MM.1S (cell line): ENCODE measurements around the gene ZNF718.
"Not testable (repeated sequence)": the region's sequence is repeated elsewhere in the genome, so short reads cannot be mapped to it uniquely, and the experiment has no call there.

Experiments used
- DNase-seq: peaks from one replicate; pipeline ENCODE4 v3.0.0-alpha.2; 2015
- H2AFZ ChIP-seq: fragments of 300-600 bp; sonication (generic); 2 replicates; pipeline ENCODE4 v1.6.0; 2016; ENCODE audit warnings: antibody characterized with exemption, low read length
- H3F3A ChIP-seq: fragments of 300-600 bp; sonication (generic); 2 replicates; pipeline ENCODE4 v1.6.1; 2016; ENCODE audit warnings: mild to moderate bottlenecking, antibody characterized with exemption, low read length, moderate library complexity, mixed read lengths; ENCODE audit not compliant: insufficient read depth
- H3K27ac ChIP-seq: fragments of 300-600 bp; sonication (generic); 2 replicates; pipeline ENCODE4 v1.5.1; 2016; ENCODE audit warnings: mild to moderate bottlenecking, low read length
- H3K27me3 ChIP-seq: fragments of 300-600 bp; sonication (generic); replicated peaks from 2 replicates; pipeline ENCODE4 v1.6.0; 2016; ENCODE audit warnings: low read length; ENCODE audit not compliant: insufficient read depth
- H3K36me3 ChIP-seq: fragments of 300-600 bp; sonication (generic); replicated peaks from 2 replicates; pipeline ENCODE4 v1.6.1; 2016; ENCODE audit warnings: mild to moderate bottlenecking, low read length, mixed read lengths; ENCODE audit not compliant: insufficient read depth
- H3K4me1 ChIP-seq: fragments of 300-600 bp; sonication (generic); 2 replicates; pipeline ENCODE4 v1.6.1; 2016; ENCODE audit warnings: low read length, mixed read lengths
- H3K4me2 ChIP-seq: fragments of 300-600 bp; sonication (generic); 2 replicates; pipeline ENCODE4 v1.6.0; 2016; ENCODE audit warnings: low read depth, low read length
- H3K4me3 ChIP-seq: fragments of 300-600 bp; sonication (generic); 2 replicates; pipeline ENCODE4 v1.5.1; 2016; ENCODE audit warnings: low read length, mixed read lengths
- H3K79me2 ChIP-seq: fragments of 300-600 bp; sonication (generic); 2 replicates; pipeline ENCODE4 v1.6.1; 2016; ENCODE audit warnings: mixed run types, low read length, mixed read lengths
- H3K9ac ChIP-seq: fragments of 300-600 bp; sonication (generic); 2 replicates; pipeline ENCODE4 v1.6.1; 2016; ENCODE audit warnings: low read length, mixed read lengths
- H3K9me2 ChIP-seq: fragments of 300-600 bp; sonication (generic); replicated peaks from 2 replicates; pipeline ENCODE4 v1.6.1; 2016; ENCODE audit warnings: mild to moderate bottlenecking, low read length, mixed read lengths; ENCODE audit not compliant: insufficient read depth
- H3K9me3 ChIP-seq: fragments of 300-600 bp; sonication (generic); replicated peaks from 2 replicates; pipeline ENCODE4 v1.6.1; 2016; ENCODE audit warnings: mild to moderate bottlenecking, low read length, mixed read lengths; ENCODE audit not compliant: insufficient read depth
- H4K20me1 ChIP-seq: fragments of 300-600 bp; sonication (generic); 2 replicates; pipeline ENCODE4 v1.6.1; 2016; ENCODE audit warnings: mild to moderate bottlenecking, low read length, moderate library complexity, mixed read lengths; ENCODE audit not compliant: insufficient read depth
- EZH2 ChIP-seq: fragments of 300-600 bp; sonication (generic); optimal IDR thresholded peaks from 2 replicates; pipeline ENCODE3; 2017; ENCODE audit warnings: low read depth, mild to moderate bottlenecking, antibody characterized with exemption, low read length, mixed read lengths
- EZH2phosphoT487 ChIP-seq: fragments of 300-600 bp; sonication (generic); IDR thresholded peaks from 2 replicates; pipeline ENCODE4 v1.6.1; 2018; ENCODE audit warnings: antibody characterized with exemption, low read length
- TF ChIP-seq, protein P1 (sequence below): fragments of 300-600 bp; sonication (generic); IDR thresholded peaks from 2 replicates; pipeline ENCODE4 v1.5.1; 2016; ENCODE audit warnings: antibody characterized with exemption, low read length, mixed read lengths

Gene ZNF718

DNA sequence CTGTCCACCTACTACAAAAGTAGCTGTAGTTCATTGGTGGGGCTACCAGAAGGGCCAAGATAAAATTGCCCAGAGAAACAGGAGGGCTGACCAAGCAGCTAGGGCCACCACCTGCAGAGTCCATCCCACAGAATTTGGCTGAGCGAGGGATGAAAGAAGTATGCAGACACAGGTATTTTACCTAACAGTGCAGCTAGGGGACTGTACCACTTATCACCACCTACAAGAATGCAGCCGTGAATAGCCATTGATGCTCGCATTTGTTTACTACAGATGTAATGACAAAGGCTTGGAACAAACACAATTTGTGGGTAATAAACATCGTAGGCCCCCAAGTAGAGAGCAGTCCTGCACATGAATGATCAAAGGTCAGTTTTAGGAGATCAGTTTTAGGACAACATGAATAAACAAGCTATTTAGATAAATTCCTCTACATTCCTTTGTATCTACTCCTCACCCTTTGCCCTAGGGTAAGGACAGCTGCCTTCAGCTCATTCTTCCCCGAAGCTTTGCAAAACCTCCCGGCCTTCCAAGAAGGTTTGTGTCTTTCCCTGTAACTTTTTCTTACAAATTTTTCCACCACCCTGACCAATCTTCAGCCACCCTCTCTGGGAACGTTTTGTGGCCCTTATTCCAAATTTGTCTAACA, 49.5 kb downstream of the ZNF718 start:
- DNase-seq: no peak
- Histone ChIP-seq H3K27me3 (no peaks in the 10 kb centered on the region), H3K9me3 (no peaks in the 10 kb centered on the region), H3F3A (no peaks in the 10 kb centered on the region), H3K27ac (no peak overlapping the region), H3K79me2 (no peaks in the 10 kb centered on the region), H3K4me3 (no peak overlapping the region), H3K4me1 (no peaks in the 10 kb centered on the region), H3K9me2 (no peaks in the 10 kb centered on the region), H2AFZ (no peak overlapping the region), H3K4me2 (no peak overlapping the region), H3K36me3 (no peaks in the 10 kb centered on the region), H4K20me1 (no peaks in the 10 kb centered on the region), H3K9ac (no peak overlapping the region)
- TF ChIP-seq EZH2phosphoT487 (no peak), EZH2 (no peak)
- TF ChIP-seq, protein P1, sequence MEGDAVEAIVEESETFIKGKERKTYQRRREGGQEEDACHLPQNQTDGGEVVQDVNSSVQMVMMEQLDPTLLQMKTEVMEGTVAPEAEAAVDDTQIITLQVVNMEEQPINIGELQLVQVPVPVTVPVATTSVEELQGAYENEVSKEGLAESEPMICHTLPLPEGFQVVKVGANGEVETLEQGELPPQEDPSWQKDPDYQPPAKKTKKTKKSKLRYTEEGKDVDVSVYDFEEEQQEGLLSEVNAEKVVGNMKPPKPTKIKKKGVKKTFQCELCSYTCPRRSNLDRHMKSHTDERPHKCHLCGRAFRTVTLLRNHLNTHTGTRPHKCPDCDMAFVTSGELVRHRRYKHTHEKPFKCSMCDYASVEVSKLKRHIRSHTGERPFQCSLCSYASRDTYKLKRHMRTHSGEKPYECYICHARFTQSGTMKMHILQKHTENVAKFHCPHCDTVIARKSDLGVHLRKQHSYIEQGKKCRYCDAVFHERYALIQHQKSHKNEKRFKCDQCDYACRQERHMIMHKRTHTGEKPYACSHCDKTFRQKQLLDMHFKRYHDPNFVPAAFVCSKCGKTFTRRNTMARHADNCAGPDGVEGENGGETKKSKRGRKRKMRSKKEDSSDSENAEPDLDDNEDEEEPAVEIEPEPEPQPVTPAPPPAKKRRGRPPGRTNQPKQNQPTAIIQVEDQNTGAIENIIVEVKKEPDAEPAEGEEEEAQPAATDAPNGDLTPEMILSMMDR: no peak

DNA sequence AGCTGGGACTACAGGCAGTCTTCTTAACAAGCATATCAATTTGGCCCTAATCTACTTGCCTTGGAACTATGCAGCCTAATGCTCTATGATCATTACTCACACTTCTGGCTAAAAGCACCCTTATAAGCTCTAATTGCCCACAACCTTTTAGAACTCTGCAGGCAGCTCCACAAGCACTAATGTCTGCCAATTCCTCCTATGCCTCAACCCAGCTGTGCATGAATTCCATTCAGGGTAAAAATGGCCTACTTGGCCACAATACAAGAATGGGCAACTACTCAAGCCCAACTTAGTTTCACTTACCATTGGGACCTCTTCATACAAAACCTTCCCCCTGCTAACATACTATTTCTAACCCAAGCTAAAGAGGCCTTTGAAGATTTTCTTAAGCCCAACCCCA, 51.7 kb downstream of the ZNF718 start:
- H3K9me3 ChIP-seq: no peaks in the 10 kb centered on the region
- no peaks in the 10 kb centered on the region for H3K36me3 ChIP-seq
- H3K79me2 ChIP-seq: no peaks in the 10 kb centered on the region

DNA sequence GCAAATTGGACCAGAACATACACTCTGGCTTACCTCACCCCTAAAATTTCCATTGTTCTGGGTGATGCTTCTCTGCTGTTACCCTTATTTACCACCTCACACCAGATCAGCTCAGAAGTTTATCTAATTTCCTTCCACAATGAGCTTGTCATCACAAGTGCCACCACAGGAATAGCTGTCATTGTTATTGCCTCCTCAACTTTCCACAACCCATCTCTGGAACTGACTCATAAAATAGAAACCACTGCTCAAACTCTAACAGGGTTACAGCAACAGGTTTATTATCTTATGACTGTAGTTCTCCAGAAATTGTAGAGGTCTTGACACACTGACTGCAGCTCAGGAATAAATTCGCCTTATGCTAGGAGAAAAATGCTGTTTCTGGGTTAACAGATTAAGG, 52.7 kb downstream of the ZNF718 start:
- H3K27ac ChIP-seq: no peak overlapping the region
- H3K4me2 ChIP-seq: no peak overlapping the region
- no peak for DNase-seq
- H3K9me2 ChIP-seq: no peaks in the 10 kb centered on the region
- H3K9me3 ChIP-seq: 0 out of 2 replicates have a peak, but pooled peaks cover 4% of the 10 kb centered on the region
- no peaks in the 10 kb centered on the region for H3K27me3 ChIP-seq
- H3K79me2 ChIP-seq: no peaks in the 10 kb centered on the region
- H3K4me3 ChIP-seq: no peak overlapping the region
- H3K4me1 ChIP-seq: no peaks in the 10 kb centered on the region
- TF ChIP-seq, protein P1: no peak
- no peak for TF ChIP-seq EZH2phosphoT487
- no peak for TF ChIP-seq EZH2
- H4K20me1 ChIP-seq: no peaks in the 10 kb centered on the region
- no peaks in the 10 kb centered on the region for H3K36me3 ChIP-seq
- no peak overlapping the region for H2AFZ ChIP-seq
- H3K9ac ChIP-seq: no peak overlapping the region
- no peaks in the 10 kb centered on the region for H3F3A ChIP-seq

More for the DNA sequence above, 51.7 kb downstream of the ZNF718 start:
- no peak for DNase-seq
- no peaks in the 10 kb centered on the region for H3F3A ChIP-seq
- H3K4me3 ChIP-seq: no peak overlapping the region
- no peaks in the 10 kb centered on the region for H4K20me1 ChIP-seq
- no peak overlapping the region for H3K4me2 ChIP-seq
- TF ChIP-seq EZH2phosphoT487 (no peak), EZH2 (no peak)
- TF ChIP-seq, protein P1: no peak
- H2AFZ ChIP-seq: no peak overlapping the region
- no peak overlapping the region for H3K27ac ChIP-seq
- H3K9ac ChIP-seq: no peak overlapping the region
- H3K9me2 ChIP-seq: no peaks in the 10 kb centered on the region
- H3K27me3 ChIP-seq: no peaks in the 10 kb centered on the region
- no peaks in the 10 kb centered on the region for H3K4me1 ChIP-seq

DNA sequence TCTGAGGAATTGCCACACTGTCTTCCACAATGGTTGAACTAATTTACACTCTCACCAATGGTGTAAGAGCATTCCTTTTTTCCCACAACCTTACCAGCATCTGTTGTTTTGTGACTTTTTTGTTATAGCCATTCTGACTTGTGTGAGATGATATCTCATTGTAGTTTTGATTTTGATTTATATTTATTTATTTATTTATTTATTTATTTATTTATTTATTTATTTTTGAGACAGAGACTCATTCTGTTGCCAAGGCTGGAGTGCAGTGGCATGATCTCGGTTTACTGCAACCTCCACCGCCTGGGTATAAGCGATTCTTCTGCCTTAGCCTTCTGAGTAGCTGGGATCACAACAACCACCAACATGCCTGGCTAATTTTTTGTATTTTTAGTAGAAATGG, 57.9 kb downstream of the ZNF718 start:
- H3F3A ChIP-seq, H3K79me2 ChIP-seq, H3K27ac ChIP-seq, H4K20me1 ChIP-seq, H3K27me3 ChIP-seq, H3K9me2 ChIP-seq, H2AFZ ChIP-seq, H3K4me2 ChIP-seq, H3K4me3 ChIP-seq, H3K9ac ChIP-seq, DNase-seq, H3K4me1 ChIP-seq, H3K36me3 ChIP-seq, H3K9me3 ChIP-seq: not testable (repeated sequence)
